Neural cell (in vitro differentiated cells): ENCODE data around the gene FGF4. TPM values are rescaled to one million over a fixed set of nuclear protein-coding genes. Genes with fewer than 3 reads are reported as not detected.

Source experiments
- H2AFZ ChIP-seq: fragments of 200-600, 300-800 bp; sonication (generic), shearing (Covaris generic); 2 replicates; pipeline ENCODE4 v1.6.0; 2014; ENCODE audit warnings: low read depth, mild to moderate bottlenecking, antibody characterized with exemption, low read length, moderate library complexity
- H3F3A ChIP-seq: fragments of 200-600 bp; shearing (Covaris generic); 2 replicates; pipeline ENCODE4 v1.6.1; 2016; ENCODE audit warnings: mild to moderate bottlenecking, moderate library complexity, mixed read lengths, antibody characterized with exemption, low read length; ENCODE audit not compliant: insufficient read depth, poor library complexity, severe bottlenecking
- H3K27ac ChIP-seq: fragments of 200-600, 300-800 bp; sonication (generic), shearing (Covaris generic); 2 replicates; pipeline ENCODE4 v1.5.1; 2014; ENCODE audit warnings: mild to moderate bottlenecking, low read length, moderate library complexity
- H3K27me3 ChIP-seq: fragments of 300-800, 200-600 bp; sonication (generic), shearing (Covaris generic); 2 replicates; pipeline ENCODE4 v1.6.0; 2014; ENCODE audit warnings: mild to moderate bottlenecking, low read depth, low read length, moderate library complexity; ENCODE audit not compliant: insufficient read depth
- H3K36me3 ChIP-seq: fragments of 300-800, 200-600 bp; sonication (generic), shearing (Covaris generic); 2 replicates; pipeline ENCODE4 v1.5.1; 2014; ENCODE audit warnings: mild to moderate bottlenecking, antibody characterized with exemption, low read length, moderate library complexity; ENCODE audit not compliant: insufficient read depth
- H3K4me2 ChIP-seq: fragments of 300-800, 200-600 bp; sonication (generic), shearing (Covaris generic); 2 replicates; pipeline ENCODE4 v1.6.0; 2014; ENCODE audit warnings: mild to moderate bottlenecking, low read length
- H3K4me3 ChIP-seq: fragments of 300-800, 200-600 bp; sonication (generic), shearing (Covaris generic); 2 replicates; pipeline ENCODE4 v1.5.1; 2014; ENCODE audit warnings: mild to moderate bottlenecking, low read length, moderate library complexity
- H3K79me2 ChIP-seq: fragments of 200-600 bp; shearing (Covaris generic); replicated peaks from 2 replicates; pipeline ENCODE4 v1.6.0; 2014; ENCODE audit warnings: mild to moderate bottlenecking, low read length, moderate library complexity; ENCODE audit not compliant: insufficient read depth
- H3K9ac ChIP-seq: fragments of 300-800, 200-600 bp; sonication (generic), shearing (Covaris generic); 2 replicates; pipeline ENCODE4 v1.6.1; 2016; ENCODE audit warnings: mild to moderate bottlenecking, low read length, mixed read lengths
- H3K9me2 ChIP-seq: fragments of 200-600 bp; shearing (Covaris generic); 2 replicates; pipeline ENCODE4 v1.6.1; 2016; ENCODE audit warnings: mild to moderate bottlenecking, low read length, mixed read lengths; ENCODE audit not compliant: insufficient read depth
- H3K9me3 ChIP-seq: fragments of 200-600, 300-800 bp; sonication (generic), shearing (Covaris generic); 2 replicates; pipeline ENCODE4 v1.6.1; 2016; ENCODE audit warnings: mild to moderate bottlenecking, mixed run types, low read length, moderate library complexity, mixed read lengths
- H4K20me1 ChIP-seq: fragments of 200-600 bp; shearing (Covaris generic); 2 replicates; pipeline ENCODE4 v1.6.1; 2016; ENCODE audit warnings: mild to moderate bottlenecking, mixed run types; ENCODE audit not compliant: insufficient read depth
- EP300 ChIP-seq: fragments of 450-650 bp; conservative IDR thresholded peaks from 2 replicates; pipeline ENCODE4 v1.6.1; 2014; ENCODE audit warnings: antibody characterized with exemption, mild to moderate bottlenecking, moderate library complexity; ENCODE audit not compliant: poor library complexity, severe bottlenecking
- EZH2 ChIP-seq: fragments of 200-600, 300-800 bp; shearing (Covaris generic), sonication (generic); IDR thresholded peaks from 2 replicates; pipeline ENCODE4 v1.6.1; 2014; ENCODE audit warnings: antibody characterized with exemption, low read length, borderline replicate concordance, mild to moderate bottlenecking; ENCODE audit not compliant: insufficient read depth, poor library complexity, severe bottlenecking
- MXI1 ChIP-seq: fragments of 450-650 bp; conservative IDR thresholded peaks from 2 replicates; pipeline ENCODE4 v1.6.1; 2014; ENCODE audit warnings: antibody characterized with exemption, mild to moderate bottlenecking; ENCODE audit not compliant: poor library complexity, severe bottlenecking
- POLR2AphosphoS5 ChIP-seq: IDR thresholded peaks from 2 replicates; pipeline ENCODE4 v1.6.1; 2012
- RAD21 ChIP-seq: fragments of 450-650 bp; conservative IDR thresholded peaks from 2 replicates; pipeline ENCODE4 v1.6.1; 2014; ENCODE audit warnings: antibody characterized with exemption, mild to moderate bottlenecking, moderate library complexity
- REST ChIP-seq: IDR thresholded peaks from 2 replicates; pipeline ENCODE4 v1.6.1; 2012; ENCODE audit warnings: borderline replicate concordance
- SMC3 ChIP-seq: fragments of 450-650 bp; conservative IDR thresholded peaks from 2 replicates; pipeline ENCODE4 v1.6.1; 2014; ENCODE audit warnings: antibody characterized with exemption, mild to moderate bottlenecking, moderate library complexity; ENCODE audit not compliant: poor library complexity
- TAF1 ChIP-seq: IDR thresholded peaks from 2 replicates; pipeline ENCODE4 v1.6.1; 2012; ENCODE audit warnings: low read depth
- polyA plus RNA-seq: library from polyadenylated mRNA; depleted of rRNA; stranded (reverse); fragments of >200 nt; gene quantifications from 2 replicates; pipeline ENCODE4 v1.2.3, GENCODE V29; 2014
- TF ChIP-seq, protein P1 (sequence below): fragments of 450-650 bp; IDR thresholded peaks from 2 replicates; pipeline ENCODE4 v1.5.1; 2014; ENCODE audit warnings: antibody characterized with exemption, mild to moderate bottlenecking, moderate library complexity; ENCODE audit not compliant: poor library complexity, severe bottlenecking

The FGF4 gene
- polyA plus RNA-seq, 1 donor from 2014 or later = not detected

- Histone ChIP-seq H3K9ac (no peak overlapping the region), H3F3A (no peaks in the 10 kb centered on the region), H3K27me3 (no peaks in the 10 kb centered on the region), H3K4me2 (no peak overlapping the region), H3K36me3 (no peaks in the 10 kb centered on the region), H3K4me3 (no peak overlapping the region), H3K9me2 (no peaks in the 10 kb centered on the region), H3K79me2 (no peaks in the 10 kb centered on the region), H3K9me3 (no peaks in the 10 kb centered on the region), H3K27ac (no peak overlapping the region), H2AFZ (no peak overlapping the region), H4K20me1 (no peaks in the 10 kb centered on the region)
- TF ChIP-seq RAD21 (no peak), MXI1 (no peak), EP300 (no peak), EZH2 (no peak), REST (no peak)
Observed at GRCh38 chr11:69799097-69799496, 24.0 kb upstream of the FGF4 start.

- no peak overlapping the region for H3K4me2 ChIP-seq
- no peaks in the 10 kb centered on the region for H3K36me3 ChIP-seq
- no peaks in the 10 kb centered on the region for H3K79me2 ChIP-seq
- no peak overlapping the region for H2AFZ ChIP-seq
- no peaks in the 10 kb centered on the region for H3K9me2 ChIP-seq
- no peak for TF ChIP-seq SMC3
- no peak for TF ChIP-seq RAD21
- TF ChIP-seq EZH2 = no peak
- no peak for TF ChIP-seq REST
- TF ChIP-seq EP300 = no peak
- TF ChIP-seq TAF1 = no peak
- no peak for TF ChIP-seq POLR2AphosphoS5
- TF ChIP-seq, protein P1, sequence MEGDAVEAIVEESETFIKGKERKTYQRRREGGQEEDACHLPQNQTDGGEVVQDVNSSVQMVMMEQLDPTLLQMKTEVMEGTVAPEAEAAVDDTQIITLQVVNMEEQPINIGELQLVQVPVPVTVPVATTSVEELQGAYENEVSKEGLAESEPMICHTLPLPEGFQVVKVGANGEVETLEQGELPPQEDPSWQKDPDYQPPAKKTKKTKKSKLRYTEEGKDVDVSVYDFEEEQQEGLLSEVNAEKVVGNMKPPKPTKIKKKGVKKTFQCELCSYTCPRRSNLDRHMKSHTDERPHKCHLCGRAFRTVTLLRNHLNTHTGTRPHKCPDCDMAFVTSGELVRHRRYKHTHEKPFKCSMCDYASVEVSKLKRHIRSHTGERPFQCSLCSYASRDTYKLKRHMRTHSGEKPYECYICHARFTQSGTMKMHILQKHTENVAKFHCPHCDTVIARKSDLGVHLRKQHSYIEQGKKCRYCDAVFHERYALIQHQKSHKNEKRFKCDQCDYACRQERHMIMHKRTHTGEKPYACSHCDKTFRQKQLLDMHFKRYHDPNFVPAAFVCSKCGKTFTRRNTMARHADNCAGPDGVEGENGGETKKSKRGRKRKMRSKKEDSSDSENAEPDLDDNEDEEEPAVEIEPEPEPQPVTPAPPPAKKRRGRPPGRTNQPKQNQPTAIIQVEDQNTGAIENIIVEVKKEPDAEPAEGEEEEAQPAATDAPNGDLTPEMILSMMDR = no peak
- TF ChIP-seq MXI1 = no peak
- no peak overlapping the region for H3K9ac ChIP-seq
- H3K27ac ChIP-seq = no peak overlapping the region
- H4K20me1 ChIP-seq = no peaks in the 10 kb centered on the region
- H3K9me3 ChIP-seq = no peaks in the 10 kb centered on the region
- no peak overlapping the region for H3K4me3 ChIP-seq
- H3K27me3 ChIP-seq = no peaks in the 10 kb centered on the region
- H3F3A ChIP-seq = no peaks in the 10 kb centered on the region
Observed at GRCh38 chr11:69797737-69798528, 22.8 kb upstream of the FGF4 start.
